Measurements from ENCODE around the gene MAD2L1BP. TPM values are rescaled to one million over a fixed set of nuclear protein-coding genes. Genes with fewer than 3 reads are reported as not detected.
A peak's percentile ranks its signal among the peaks of the same experiment; 100 is the strongest.
"Not testable (repeated sequence)": the region's sequence is repeated elsewhere in the genome, so short reads cannot be mapped to it uniquely, and the experiment has no call there.

MAD2L1BP gene
- total RNA-seq, 1 experiment from 2014 or later, result 36.8 TPM

- peak; percentile 94 for DNase-seq (ENCODE audit: low spot score)
Measured at GRCh38 chr6:43627008-43627825, 8.4 kb upstream of the MAD2L1BP start.

- peak; percentile 58 for DNase-seq (ENCODE audit: low spot score)
Measured at GRCh38 chr6:43628393-43629103, 7.1 kb upstream of the MAD2L1BP start.

GRCh38 chr6:43629104-43629504, 6.5 kb upstream of the MAD2L1BP start, which contains the start of gene GTPBP2:
Gene GTPBP2 (minus strand): TSS chr6:43629264. CDS start chr6:43629162, 102 bp downstream.
- DNase-seq (ENCODE audit: low spot score), result peak; percentile 98

- DNase-seq (ENCODE audit: low spot score), result peak; percentile 98
Measured at GRCh38 chr6:43629505-43630300, 5.9 kb upstream of the MAD2L1BP start.

GRCh38 chr6:43630980-43631619, 4.5 kb upstream of the MAD2L1BP start:
- DNase-seq (ENCODE audit: low spot score), result no peak

- not testable (repeated sequence) for DNase-seq (ENCODE audit: low spot score)
Measured at GRCh38 chr6:43633002-43633401, 2.6 kb upstream of the MAD2L1BP start.

GRCh38 chr6:43634702-43635303, 837 bp upstream of the MAD2L1BP start:
- no peak for DNase-seq (ENCODE audit: low spot score)

- DNase-seq (ENCODE audit: low spot score), result no peak
Measured at GRCh38 chr6:43636308-43636659, 644 bp downstream of the MAD2L1BP start.

- no peak for DNase-seq (ENCODE audit: low spot score)
Measured at GRCh38 chr6:43639984-43640800, 4.6 kb downstream of the MAD2L1BP start.

- no peak for DNase-seq (ENCODE audit: low spot score)
Measured at GRCh38 chr6:43644940-43645612, 9.4 kb downstream of the MAD2L1BP start, which contains the start of gene RSPH9. Gene RSPH9 (plus strand): TSS chr6:43645036. CDS start chr6:43645099, 63 bp downstream.

GRCh38 chr6:43645613-43645964, 9.9 kb downstream of the MAD2L1BP start:
- DNase-seq (ENCODE audit: low spot score), result no peak

GRCh38 chr6:43647613-43648012, 12.0 kb downstream of the MAD2L1BP start:
- DNase-seq (ENCODE audit: low spot score), result no peak

- DNase-seq (ENCODE audit: low spot score), result no peak
Measured at GRCh38 chr6:43648248-43648647, 12.6 kb downstream of the MAD2L1BP start.

GRCh38 chr6:43652822-43653221, 17.2 kb downstream of the MAD2L1BP start:
- not testable (repeated sequence) for DNase-seq (ENCODE audit: low spot score)

GRCh38 chr6:43657221-43657802, 21.7 kb downstream of the MAD2L1BP start:
- no peak for DNase-seq (ENCODE audit: low spot score)

- no peak for DNase-seq (ENCODE audit: low spot score)
Measured at GRCh38 chr6:43658161-43658560, 22.5 kb downstream of the MAD2L1BP start.

- not testable (repeated sequence) for DNase-seq (ENCODE audit: low spot score)
Measured at GRCh38 chr6:43662948-43663347, 27.3 kb downstream of the MAD2L1BP start.

GRCh38 chr6:43665376-43665775, 29.7 kb downstream of the MAD2L1BP start:
- no peak for DNase-seq (ENCODE audit: low spot score)

Measured in HT-29 (cell line).